IPS-20b (cell line): ENCODE measurements around the gene HMGN4.

Experiments used
- H3K27ac ChIP-seq: one replicate; pipeline ENCODE4 v1.5.1; 2013; ENCODE audit warnings: low read length
- H3K27me3 ChIP-seq: 2 replicates; pipeline ENCODE4 v1.6.1; 2013; ENCODE audit warnings: mild to moderate bottlenecking, low read length, inconsistent platforms; ENCODE audit not compliant: insufficient read depth
- H3K36me3 ChIP-seq: 2 replicates; pipeline ENCODE4 v1.6.1; 2013; ENCODE audit warnings: low read depth, mild to moderate bottlenecking, inconsistent platforms, low read length, moderate library complexity; ENCODE audit not compliant: insufficient read depth
- H3K4me1 ChIP-seq: 2 replicates; pipeline ENCODE4 v1.6.1; 2013; ENCODE audit warnings: mild to moderate bottlenecking, control low read depth, inconsistent platforms, low read length, moderate library complexity; ENCODE audit not compliant: insufficient read depth
- H3K4me3 ChIP-seq: 2 replicates; pipeline ENCODE4 v1.5.1; 2013; ENCODE audit warnings: mild to moderate bottlenecking, low read length, inconsistent platforms
- H3K9ac ChIP-seq: 2 replicates; pipeline ENCODE4 v1.6.1; 2013; ENCODE audit warnings: low read depth, mild to moderate bottlenecking, inconsistent platforms, low read length, moderate library complexity
- H3K9me3 ChIP-seq: 2 replicates; pipeline ENCODE4 v1.6.1; 2013; ENCODE audit warnings: mild to moderate bottlenecking, low read depth, low read length, inconsistent platforms; ENCODE audit not compliant: insufficient read depth

The HMGN4 gene

DNA sequence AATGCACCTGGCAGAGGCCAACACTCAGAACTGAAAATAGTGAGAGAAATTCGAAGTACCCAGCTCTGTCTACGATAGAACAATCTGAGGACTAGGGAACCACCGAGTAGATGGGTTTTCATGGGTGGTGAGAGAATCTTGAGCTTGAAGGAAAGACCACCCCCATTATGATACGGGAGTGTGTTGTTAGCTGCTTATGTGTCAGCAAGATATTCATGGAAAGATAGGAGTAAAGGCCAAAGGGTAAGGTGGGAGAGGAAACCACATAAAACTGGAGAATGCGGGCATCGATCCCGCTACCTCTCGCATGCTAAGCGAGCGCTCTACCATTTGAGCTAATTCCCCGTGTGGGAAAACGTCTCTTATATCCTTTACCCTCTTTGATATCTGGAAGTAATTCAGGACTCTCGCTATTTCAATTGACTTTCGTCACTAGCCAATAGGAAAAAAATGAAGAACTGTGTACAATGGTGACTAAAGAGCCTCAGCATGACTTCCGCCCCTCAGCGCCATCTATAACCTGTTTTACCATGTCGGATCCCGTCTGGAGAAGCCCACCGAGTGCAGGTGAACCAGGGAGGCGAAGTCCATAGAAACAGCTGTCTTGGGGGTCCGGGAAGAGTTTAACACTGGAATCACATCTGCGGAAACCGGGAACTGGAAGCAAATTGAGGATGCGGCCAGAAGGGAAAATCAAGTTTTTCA, 33.6 kb downstream of the HMGN4 start:
- H3K9ac ChIP-seq, result peak overlapping the region; percentile 84; the same call in 1 of the 2 replicates
- H3K4me3 ChIP-seq, result peak overlapping the region; percentile 98
- H3K27me3 ChIP-seq, result peaks cover 10% of the 10 kb centered on the region; the same call in 1 of the 2 replicates
- H3K4me1 ChIP-seq, result no peaks in the 10 kb centered on the region
- H3K27ac ChIP-seq, result no peak overlapping the region
- H3K36me3 ChIP-seq, result no peaks in the 10 kb centered on the region
- H3K9me3 ChIP-seq, result no peaks in the 10 kb centered on the region

DNA sequence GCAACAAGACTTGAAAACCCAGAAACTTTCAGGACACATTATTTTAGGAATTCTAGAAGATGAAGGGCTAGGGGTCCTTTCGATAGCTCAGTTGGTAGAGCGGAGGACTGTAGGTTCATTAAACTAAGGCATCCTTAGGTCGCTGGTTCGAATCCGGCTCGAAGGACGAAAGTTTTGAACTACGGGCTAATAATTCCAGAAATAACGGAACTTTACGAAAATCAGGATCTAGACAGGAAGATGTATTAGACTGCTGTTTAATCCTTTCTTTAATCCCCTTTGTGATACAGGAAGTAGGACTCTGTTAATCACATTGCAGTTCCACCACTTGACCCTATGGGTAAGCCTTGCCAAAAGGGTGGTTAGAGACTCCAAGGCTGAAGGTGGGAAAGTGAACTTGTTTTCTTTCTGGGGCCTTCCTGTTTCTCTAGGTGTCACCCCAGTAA, 37.4 kb downstream of the HMGN4 start:
- no peak overlapping the region for H3K9ac ChIP-seq
- H3K4me3 ChIP-seq, result peak overlapping the region; percentile 85; the same call in 1 of the 2 replicates

DNA sequence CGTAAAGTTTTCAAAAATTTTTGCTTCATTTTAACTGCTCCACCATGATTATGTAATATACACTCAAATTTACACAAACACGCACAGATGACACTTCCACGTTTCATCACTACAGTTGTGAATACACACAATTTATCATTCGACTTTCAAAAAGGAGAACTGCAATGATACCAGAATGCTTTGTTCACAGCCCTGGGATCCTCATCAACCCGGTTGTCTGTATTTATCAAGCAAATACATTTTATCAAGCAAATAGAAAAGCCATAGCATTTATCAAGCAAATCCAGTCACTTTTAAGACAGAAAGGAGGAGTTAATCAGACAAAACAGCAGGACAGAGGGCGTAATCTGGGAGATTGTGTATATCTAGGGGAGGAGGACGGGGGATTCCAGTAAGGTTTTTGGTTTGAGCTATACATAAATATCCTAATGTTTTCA, 38.3 kb downstream of the HMGN4 start:
- no peaks in the 10 kb centered on the region for H3K9me3 ChIP-seq
- no peaks in the 10 kb centered on the region for H3K4me1 ChIP-seq
- no peak overlapping the region for H3K27ac ChIP-seq
- no peaks in the 10 kb centered on the region for H3K36me3 ChIP-seq
- H3K27me3 ChIP-seq, result peaks cover 29% of the 10 kb centered on the region
- H3K4me3 ChIP-seq, result peak overlapping the region; percentile 85
- H3K9ac ChIP-seq, result no peak overlapping the region

More for the DNA sequence above, 37.4 kb downstream of the HMGN4 start:
- Histone ChIP-seq H3K4me1 (no peaks in the 10 kb centered on the region), H3K36me3 (no peaks in the 10 kb centered on the region), H3K27ac (no peak overlapping the region), H3K9me3 (no peaks in the 10 kb centered on the region), H3K27me3 (peaks cover 29% of the 10 kb centered on the region)

- Histone ChIP-seq H3K27ac (no peak overlapping the region), H3K27me3 (peaks cover 29% of the 10 kb centered on the region), H3K4me3 (peak overlapping the region; percentile 85), H3K36me3 (no peaks in the 10 kb centered on the region), H3K9ac (peak overlapping the region; percentile 38; the same call in 1 of the 2 replicates), H3K9me3 (no peaks in the 10 kb centered on the region), H3K4me1 (no peaks in the 10 kb centered on the region)
These were observed 39.0 kb downstream of the HMGN4 start for GRCh38 chr6:26576929-26577719.

- Histone ChIP-seq H3K27me3 (peaks cover 29% of the 10 kb centered on the region), H3K9me3 (no peaks in the 10 kb centered on the region), H3K36me3 (no peaks in the 10 kb centered on the region), H3K4me1 (no peaks in the 10 kb centered on the region), H3K27ac (no peak overlapping the region), H3K9ac (peak overlapping the region; percentile 38; the same call in 1 of the 2 replicates), H3K4me3 (peak overlapping the region; percentile 85)
These were observed 39.5 kb downstream of the HMGN4 start for GRCh38 chr6:26577720-26578072.

GRCh38 chr6:26578279-26578678, 40.1 kb downstream of the HMGN4 start:
- H3K4me3 ChIP-seq, result no peak overlapping the region
- H3K27ac ChIP-seq, result no peak overlapping the region
- no peaks in the 10 kb centered on the region for H3K36me3 ChIP-seq
- peaks cover 35% of the 10 kb centered on the region for H3K27me3 ChIP-seq
- no peak overlapping the region for H3K9ac ChIP-seq
- H3K9me3 ChIP-seq, result no peaks in the 10 kb centered on the region
- H3K4me1 ChIP-seq, result no peaks in the 10 kb centered on the region

- Histone ChIP-seq H3K27ac (no peak overlapping the region), H3K4me1 (no peaks in the 10 kb centered on the region), H3K36me3 (no peaks in the 10 kb centered on the region), H3K27me3 (peaks cover 38% of the 10 kb centered on the region), H3K4me3 (no peak overlapping the region), H3K9me3 (no peaks in the 10 kb centered on the region), H3K9ac (no peak overlapping the region)
These were observed 40.6 kb downstream of the HMGN4 start for GRCh38 chr6:26578741-26579140.

DNA sequence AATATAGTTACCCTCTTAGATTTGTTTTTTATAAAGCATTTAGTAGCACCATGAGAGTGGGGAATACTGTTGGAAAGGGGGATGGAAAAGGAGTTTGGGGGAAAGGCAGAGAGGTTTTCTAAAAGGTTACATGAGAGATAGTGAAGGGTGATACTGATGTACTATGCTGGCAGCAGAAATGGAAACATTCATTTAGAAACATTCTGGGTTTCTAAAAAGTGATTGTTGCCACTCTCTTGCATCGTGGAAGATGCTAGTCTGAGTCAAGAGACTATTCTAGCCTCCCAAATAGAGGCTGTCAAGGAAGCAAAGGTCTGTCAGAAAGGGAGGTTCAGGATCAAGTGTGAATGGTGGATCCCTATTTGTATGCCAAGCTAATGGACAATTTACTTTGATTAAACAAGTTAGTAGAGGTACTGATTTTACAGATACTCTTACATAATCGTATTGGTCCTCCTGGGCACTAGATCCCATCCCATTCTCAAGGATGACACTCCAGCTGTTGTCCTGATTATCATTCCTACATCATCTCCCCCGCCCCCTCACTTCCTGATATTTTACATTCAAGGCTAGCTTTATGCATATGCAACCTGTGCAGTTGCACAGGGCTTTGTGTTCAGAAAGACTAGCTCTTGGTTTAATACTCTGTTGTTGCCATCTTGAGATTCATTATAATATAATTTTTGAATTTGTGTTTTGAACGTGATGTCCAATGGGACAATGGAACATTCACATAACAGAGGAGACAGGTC, 43.2 kb downstream of the HMGN4 start:
- H3K4me3 ChIP-seq, result no peak overlapping the region
- peaks cover 48% of the 10 kb centered on the region for H3K27me3 ChIP-seq
- no peaks in the 10 kb centered on the region for H3K9me3 ChIP-seq
- no peak overlapping the region for H3K9ac ChIP-seq
- no peaks in the 10 kb centered on the region for H3K36me3 ChIP-seq
- no peak overlapping the region for H3K27ac ChIP-seq
- H3K4me1 ChIP-seq, result no peaks in the 10 kb centered on the region

DNA sequence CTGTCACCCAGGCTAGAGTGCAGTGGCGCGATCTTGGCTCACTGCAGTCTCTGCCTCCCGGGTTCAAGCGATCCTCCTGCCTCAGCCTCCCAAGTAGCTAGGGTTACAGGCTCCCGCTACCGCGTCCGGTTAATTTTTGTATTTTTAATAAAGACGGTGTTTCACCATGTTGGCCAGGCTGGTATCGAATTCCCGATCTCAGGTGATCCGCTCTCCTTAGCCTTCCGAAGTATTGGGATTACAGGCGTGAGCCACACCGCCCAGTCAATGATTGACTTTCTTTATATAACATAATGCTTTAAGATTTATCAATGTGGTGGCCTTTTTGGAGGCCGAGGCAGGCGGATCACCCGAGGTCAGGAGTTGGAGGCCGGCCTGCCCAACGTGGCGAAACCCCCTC, 50.8 kb downstream of the HMGN4 start:
- Histone ChIP-seq H3K36me3 (no peaks in the 10 kb centered on the region), H3K9ac (no peak overlapping the region), H3K4me1 (no peaks in the 10 kb centered on the region), H3K4me3 (no peak overlapping the region), H3K27ac (no peak overlapping the region), H3K9me3 (no peaks in the 10 kb centered on the region), H3K27me3 (peaks cover 30% of the 10 kb centered on the region)

GRCh38 chr6:26592649-26593048, 54.5 kb downstream of the HMGN4 start:
- Histone ChIP-seq H3K27me3 (peaks cover 18% of the 10 kb centered on the region), H3K4me3 (no peak overlapping the region), H3K4me1 (peaks cover 2% of the 10 kb centered on the region; the same call in 1 of the 2 replicates), H3K9ac (no peak overlapping the region), H3K27ac (no peak overlapping the region), H3K9me3 (no peaks in the 10 kb centered on the region), H3K36me3 (no peaks in the 10 kb centered on the region)

DNA sequence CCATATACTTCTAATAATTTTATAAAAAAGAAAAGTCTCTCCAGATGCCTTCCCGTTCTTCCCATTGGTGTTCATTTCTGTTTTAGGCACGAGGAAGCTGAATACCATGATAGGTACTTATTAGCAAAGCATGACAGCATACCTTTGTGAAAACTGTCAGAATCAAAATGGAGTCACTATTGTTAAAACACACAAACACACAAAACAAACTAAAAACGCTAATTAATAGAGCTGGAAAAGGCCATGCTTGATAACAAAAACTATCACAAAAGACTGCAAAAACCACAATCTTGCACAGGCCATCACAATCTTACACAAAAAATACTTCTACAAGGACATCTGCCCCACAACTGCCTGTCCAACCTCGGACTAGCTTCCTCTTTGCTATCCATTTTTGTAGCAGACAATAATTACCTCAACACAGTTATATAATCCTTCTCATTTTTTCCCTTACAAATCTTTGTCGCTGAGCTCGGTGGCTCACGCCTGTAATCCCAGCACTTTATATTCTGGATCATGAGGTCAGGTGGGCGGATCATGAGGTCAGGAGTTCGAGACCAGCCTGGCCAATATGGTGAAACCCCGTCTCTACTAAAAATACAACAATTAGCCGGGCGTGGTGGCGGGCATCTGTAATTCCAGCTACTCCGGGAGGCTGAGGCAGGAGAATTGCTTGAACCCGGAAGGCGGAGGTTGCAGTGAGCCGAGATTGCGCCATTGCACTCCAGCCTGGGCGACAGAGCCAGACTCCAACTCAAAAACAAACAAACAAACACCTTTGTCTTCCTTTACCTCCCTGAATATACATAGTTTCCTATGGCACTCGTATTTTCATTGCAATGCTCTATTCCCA, 55.3 kb downstream of the HMGN4 start:
- no peak overlapping the region for H3K27ac ChIP-seq
- H3K4me1 ChIP-seq, result peaks cover 5% of the 10 kb centered on the region; the same call in 1 of the 2 replicates
- peaks cover 18% of the 10 kb centered on the region for H3K27me3 ChIP-seq
- peaks cover 3% of the 10 kb centered on the region for H3K36me3 ChIP-seq
- H3K9me3 ChIP-seq, result no peaks in the 10 kb centered on the region
- H3K9ac ChIP-seq, result no peak overlapping the region
- H3K4me3 ChIP-seq, result peak overlapping the region; percentile 98; the same call in 1 of the 2 replicates
